ENCODE results near the gene FRMPD3. TPM values are rescaled to one million over a fixed set of nuclear protein-coding genes. Genes with fewer than 3 reads are reported as not detected.

The FRMPD3 gene
- total RNA-seq, 3 donors from 2014 or later: 0.33 to 0.59 TPM; not detected in 1

DNA sequence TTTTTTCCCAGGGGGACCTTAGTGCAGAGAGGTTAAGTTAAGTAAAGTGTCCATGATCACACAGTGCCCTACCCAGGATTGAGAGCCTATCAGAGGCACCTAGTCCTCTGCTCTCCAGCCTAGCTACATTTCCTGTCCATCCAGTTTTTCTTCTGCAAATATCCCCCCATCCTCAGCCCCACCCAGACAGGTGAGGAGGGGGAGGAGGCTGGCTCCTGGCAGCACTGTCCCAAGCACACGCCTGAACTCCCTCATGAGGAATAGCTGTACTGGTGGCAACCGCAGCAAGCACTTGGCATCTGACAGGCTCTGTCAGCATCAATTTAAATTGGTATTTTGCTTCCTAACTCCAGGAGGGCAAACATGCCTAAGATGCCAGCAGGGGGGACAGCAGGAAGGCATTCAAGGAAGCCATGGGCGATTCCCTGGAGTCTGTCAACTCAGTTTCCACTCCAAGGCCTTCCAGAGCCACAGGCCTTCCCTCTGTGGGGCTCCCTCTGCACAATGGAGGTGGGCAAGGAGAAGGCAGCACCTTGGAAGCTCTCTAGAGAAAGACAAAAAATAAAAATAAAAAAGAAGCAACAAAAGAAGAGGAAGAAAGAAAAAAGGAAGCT is 6.4 kb upstream of the FRMPD3 start:
- no peak overlapping the region for H3K27ac ChIP-seq
- TF ChIP-seq POLR2AphosphoS5 (IDR thresholded peaks at IDR 0.05): no peak
- no peak for TF ChIP-seq POLR2A (IDR thresholded peaks at IDR 0.05)
- TF ChIP-seq, protein P1, sequence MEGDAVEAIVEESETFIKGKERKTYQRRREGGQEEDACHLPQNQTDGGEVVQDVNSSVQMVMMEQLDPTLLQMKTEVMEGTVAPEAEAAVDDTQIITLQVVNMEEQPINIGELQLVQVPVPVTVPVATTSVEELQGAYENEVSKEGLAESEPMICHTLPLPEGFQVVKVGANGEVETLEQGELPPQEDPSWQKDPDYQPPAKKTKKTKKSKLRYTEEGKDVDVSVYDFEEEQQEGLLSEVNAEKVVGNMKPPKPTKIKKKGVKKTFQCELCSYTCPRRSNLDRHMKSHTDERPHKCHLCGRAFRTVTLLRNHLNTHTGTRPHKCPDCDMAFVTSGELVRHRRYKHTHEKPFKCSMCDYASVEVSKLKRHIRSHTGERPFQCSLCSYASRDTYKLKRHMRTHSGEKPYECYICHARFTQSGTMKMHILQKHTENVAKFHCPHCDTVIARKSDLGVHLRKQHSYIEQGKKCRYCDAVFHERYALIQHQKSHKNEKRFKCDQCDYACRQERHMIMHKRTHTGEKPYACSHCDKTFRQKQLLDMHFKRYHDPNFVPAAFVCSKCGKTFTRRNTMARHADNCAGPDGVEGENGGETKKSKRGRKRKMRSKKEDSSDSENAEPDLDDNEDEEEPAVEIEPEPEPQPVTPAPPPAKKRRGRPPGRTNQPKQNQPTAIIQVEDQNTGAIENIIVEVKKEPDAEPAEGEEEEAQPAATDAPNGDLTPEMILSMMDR (IDR thresholded peaks at IDR 0.05): no peak
- no peak for DNase-seq (ENCODE audit: low spot score in 2 of 2)
- no peaks in the 10 kb centered on the region for H3K36me3 ChIP-seq
- H3K4me1 ChIP-seq: no peaks in the 10 kb centered on the region
- H3K27me3 ChIP-seq: peaks cover 0 to 71% of the 10 kb centered on the region in 2 donors
- no peaks in the 10 kb centered on the region for H3K9me3 ChIP-seq
- no peak overlapping the region for H3K4me3 ChIP-seq
- intact Hi-C loops (cut with DNase I; ENCODE audit: low total_unique reads): no loop called here

DNA sequence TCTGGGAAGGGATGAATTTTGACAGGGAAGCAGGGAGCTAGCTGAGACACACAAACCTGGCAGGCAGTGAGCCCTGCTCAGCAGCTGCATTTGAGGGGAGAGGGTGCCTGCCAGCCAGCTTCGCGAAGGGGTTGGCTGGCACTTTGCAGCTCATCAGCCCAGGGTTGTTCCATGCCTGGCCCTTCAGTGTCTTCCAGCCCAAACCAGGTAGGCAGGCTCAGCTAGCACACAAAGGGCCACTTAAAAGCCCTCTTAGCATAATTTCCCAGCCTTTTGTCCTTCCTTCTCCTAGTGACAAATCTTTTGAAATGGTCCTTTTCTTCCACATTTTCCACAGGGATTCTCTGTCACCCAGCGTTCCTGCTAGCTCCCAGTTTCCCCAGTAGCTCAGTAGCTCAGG is 4.3 kb upstream of the FRMPD3 start:
- no peak overlapping the region for H3K27ac ChIP-seq
- no peaks in the 10 kb centered on the region for H3K36me3 ChIP-seq
- H3K27me3 ChIP-seq: peaks cover 0 to 74% of the 10 kb centered on the region in 2 donors
- intact Hi-C loops (cut with DNase I; ENCODE audit: low total_unique reads): no loop called here
- TF ChIP-seq POLR2AphosphoS5 (IDR thresholded peaks at IDR 0.05) (no peak), POLR2A (IDR thresholded peaks at IDR 0.05) (no peak)
- TF ChIP-seq, protein P1 (IDR thresholded peaks at IDR 0.05): no peak
- H3K4me1 ChIP-seq: no peaks in the 10 kb centered on the region
- DNase-seq (ENCODE audit: low spot score in 2 of 2): no peak
- no peaks in the 10 kb centered on the region for H3K9me3 ChIP-seq
- H3K4me3 ChIP-seq: no peak overlapping the region

DNA sequence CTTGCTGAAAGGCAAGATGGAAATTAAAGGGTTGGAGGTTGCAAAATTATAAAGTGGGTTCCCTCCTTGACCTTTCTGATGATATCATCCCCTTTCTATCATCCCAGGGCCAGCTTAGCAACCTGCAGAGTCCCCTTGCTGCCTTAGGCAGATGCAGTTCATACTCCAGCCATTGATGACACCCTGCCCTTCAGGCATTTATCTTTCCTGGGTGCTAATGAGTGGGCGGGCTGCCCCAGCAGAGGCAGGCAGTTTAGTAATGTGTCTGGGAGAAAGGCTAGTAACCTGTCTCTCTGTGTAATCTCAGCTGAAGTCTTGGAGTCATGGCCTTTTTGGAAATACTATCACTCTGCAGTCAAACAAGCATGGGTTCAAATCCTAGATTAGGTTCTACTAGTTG is 3.8 kb upstream of the FRMPD3 start:
- Histone ChIP-seq H3K36me3 (no peaks in the 10 kb centered on the region), H3K9me3 (no peaks in the 10 kb centered on the region), H3K27me3 (peaks cover 0 to 78% of the 10 kb centered on the region in 2 donors), H3K4me1 (no peaks in the 10 kb centered on the region), H3K27ac (no peak overlapping the region), H3K4me3 (no peak overlapping the region)
- intact Hi-C loops (cut with DNase I; ENCODE audit: low total_unique reads): no loop called here
- DNase-seq (ENCODE audit: low spot score in 2 of 2): no peak
- TF ChIP-seq POLR2A (IDR thresholded peaks at IDR 0.05) (no peak), POLR2AphosphoS5 (IDR thresholded peaks at IDR 0.05) (no peak)
- TF ChIP-seq, protein P1 (IDR thresholded peaks at IDR 0.05): no peak

DNA sequence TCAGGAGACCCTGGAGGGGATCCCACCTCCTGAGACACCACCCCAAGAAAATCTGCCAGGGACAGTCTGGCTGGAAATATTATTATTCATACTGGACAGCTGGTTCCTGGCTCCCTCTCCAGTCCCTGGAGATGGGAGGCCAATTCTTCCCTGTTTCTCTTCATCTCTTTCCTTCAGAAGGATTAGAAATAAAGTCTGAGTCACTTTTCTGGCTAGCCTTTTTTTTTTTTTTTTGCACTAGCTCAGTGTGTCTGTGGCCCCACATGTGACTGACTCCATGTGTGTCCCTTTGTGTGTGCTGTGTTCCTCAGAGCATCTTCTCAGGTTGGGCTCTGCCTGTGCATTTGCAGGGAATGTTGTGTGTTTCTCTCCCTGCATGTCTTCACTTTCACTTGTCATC is 1.8 kb upstream of the FRMPD3 start:
- intact Hi-C loops (cut with DNase I; ENCODE audit: low total_unique reads): no loop called here
- Histone ChIP-seq H3K27ac (no peak overlapping the region), H3K36me3 (no peaks in the 10 kb centered on the region), H3K27me3 (peaks cover 3 to 91% of the 10 kb centered on the region in 2 donors), H3K4me3 (no peak overlapping the region), H3K4me1 (no peaks in the 10 kb centered on the region), H3K9me3 (no peaks in the 10 kb centered on the region)
- TF ChIP-seq, protein P1 (IDR thresholded peaks at IDR 0.05): no peak
- no peak for TF ChIP-seq POLR2AphosphoS5 (IDR thresholded peaks at IDR 0.05)
- no peak for TF ChIP-seq POLR2A (IDR thresholded peaks at IDR 0.05)
- DNase-seq (ENCODE audit: low spot score in 2 of 2): no peak

DNA sequence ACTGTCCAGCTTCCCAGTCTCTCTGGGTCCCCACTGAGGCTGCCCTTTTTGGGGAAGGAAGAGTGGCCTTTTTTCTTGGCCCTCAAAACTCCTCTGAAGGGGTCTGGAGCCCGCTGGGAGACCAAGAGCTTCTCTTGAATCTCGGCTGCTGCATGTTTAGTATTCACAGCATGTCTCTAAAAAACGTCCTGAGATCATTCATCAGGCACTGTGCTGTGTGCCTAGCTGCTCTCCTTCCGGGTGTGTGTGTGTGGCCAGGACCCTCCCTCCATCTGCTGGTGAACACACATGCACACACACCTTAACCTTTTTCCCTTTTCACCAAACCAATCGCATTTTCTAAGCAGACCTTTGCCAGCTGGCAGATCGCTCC is 841 bp upstream of the FRMPD3 start:
- Histone ChIP-seq H3K27me3 (peaks cover 3 to 91% of the 10 kb centered on the region in 2 donors), H3K4me1 (no peaks in the 10 kb centered on the region), H3K27ac (no peak overlapping the region), H3K4me3 (peak overlapping the region; percentile 33 to 66 (median 49)), H3K9me3 (no peaks in the 10 kb centered on the region), H3K36me3 (no peaks in the 10 kb centered on the region)
- TF ChIP-seq, protein P1 (IDR thresholded peaks at IDR 0.05): no peak
- TF ChIP-seq POLR2A (IDR thresholded peaks at IDR 0.05): no peak
- no peak for DNase-seq (ENCODE audit: low spot score in 2 of 2)
- intact Hi-C loops (cut with DNase I; ENCODE audit: low total_unique reads): no loop called here

Data from breast epithelium (tissue), 4 donors.